ENCODE results near the gene C1QL1.
A peak's percentile ranks its signal among the peaks of the same experiment; 100 is the strongest.

Gene C1QL1

GRCh38 chr17:44970136-44970741, 2.1 kb upstream of the C1QL1 start:
- no peak for TF ChIP-seq CTCF (IDR thresholded peaks at IDR 0.05; ENCODE audit: insufficient read depth, low read depth, low read length, missing control alignments)
- peak overlapping the region; percentile 10 for H3K4me3 ChIP-seq (ENCODE audit: low read length)

GRCh38 chr17:44969144-44969780, 1.2 kb upstream of the C1QL1 start:
- H3K4me3 ChIP-seq (ENCODE audit: low read length), result no peak overlapping the region
- TF ChIP-seq CTCF (IDR thresholded peaks at IDR 0.05; ENCODE audit: insufficient read depth, low read depth, low read length, missing control alignments), result no peak
- DNase-seq (ENCODE audit: low read depth), result no peak

More at GRCh38 chr17:44970136-44970741, 2.1 kb upstream of the C1QL1 start:
- DNase-seq (ENCODE audit: low read depth), result no peak

GRCh38 chr17:44967907-44968224, 237 bp downstream of the C1QL1 start:
- no peak for TF ChIP-seq CTCF (IDR thresholded peaks at IDR 0.05; ENCODE audit: insufficient read depth, low read depth, low read length, missing control alignments)
- no peak overlapping the region for H3K4me3 ChIP-seq (ENCODE audit: low read length)
- DNase-seq (ENCODE audit: low read depth), result no peak

- H3K4me3 ChIP-seq (ENCODE audit: low read length), result no peak overlapping the region
- TF ChIP-seq CTCF (IDR thresholded peaks at IDR 0.05; ENCODE audit: insufficient read depth, low read depth, low read length, missing control alignments), result no peak
- DNase-seq (ENCODE audit: low read depth), result no peak
Measured at GRCh38 chr17:44967026-44967906, 837 bp downstream of the C1QL1 start.

- DNase-seq (ENCODE audit: low read depth), result no peak
Measured at GRCh38 chr17:44966348-44967025, 1.6 kb downstream of the C1QL1 start.

More at GRCh38 chr17:44966348-44967025, 1.6 kb downstream of the C1QL1 start:
- no peak for TF ChIP-seq CTCF (IDR thresholded peaks at IDR 0.05; ENCODE audit: insufficient read depth, low read depth, low read length, missing control alignments)
- H3K4me3 ChIP-seq (ENCODE audit: low read length), result no peak overlapping the region

All from epithelial cell of esophagus (primary cell).